ENCODE measurements around the gene JADE2.

JADE2 gene

GRCh38 chr5:134519989-134520388 is 5.5 kb upstream of the JADE2 start:
- no peaks in the 10 kb centered on the region for H3K27me3 ChIP-seq (ENCODE audit: insufficient read depth, low read depth)
- TF ChIP-seq CTCF (conservative IDR thresholded peaks at IDR 0.05; ENCODE audit: low read depth, low read length) = no peak
- no peak overlapping the region for H2AFZ ChIP-seq (ENCODE audit: low read depth)
- no peak overlapping the region for H3K9ac ChIP-seq
- no peak overlapping the region for H3K27ac ChIP-seq
- H3K79me2 ChIP-seq (ENCODE audit: insufficient read depth, low read depth) = no peaks in the 10 kb centered on the region
- no peak overlapping the region for H3K4me2 ChIP-seq
- H3K36me3 ChIP-seq (ENCODE audit: insufficient read depth) = no peaks in the 10 kb centered on the region
- no peak overlapping the region for H3K4me3 ChIP-seq (IDR thresholded peaks at IDR 0.05; ENCODE audit: insufficient read depth, low read depth, low read length)
- H3K4me1 ChIP-seq (ENCODE audit: low read depth, poor library complexity, severe bottlenecking) = peaks cover 14% of the 10 kb centered on the region
- no peaks in the 10 kb centered on the region for H4K20me1 ChIP-seq (ENCODE audit: insufficient read depth)

GRCh38 chr5:134521841-134522240 is 3.6 kb upstream of the JADE2 start:
- Histone ChIP-seq H3K4me1 (ENCODE audit: low read depth, poor library complexity, severe bottlenecking) (peaks cover 14% of the 10 kb centered on the region), H3K79me2 (ENCODE audit: insufficient read depth, low read depth) (no peaks in the 10 kb centered on the region), H3K36me3 (ENCODE audit: insufficient read depth) (no peaks in the 10 kb centered on the region), H3K9ac (no peak overlapping the region), H3K4me2 (no peak overlapping the region), H4K20me1 (ENCODE audit: insufficient read depth) (no peaks in the 10 kb centered on the region), H3K27me3 (ENCODE audit: insufficient read depth, low read depth) (no peaks in the 10 kb centered on the region), H3K27ac (no peak overlapping the region), H3K4me3 (IDR thresholded peaks at IDR 0.05; ENCODE audit: insufficient read depth, low read depth, low read length) (no peak overlapping the region), H2AFZ (ENCODE audit: low read depth) (no peak overlapping the region)
- no peak for TF ChIP-seq CTCF (conservative IDR thresholded peaks at IDR 0.05; ENCODE audit: low read depth, low read length)

- peaks cover 25% of the 10 kb centered on the region for H3K4me1 ChIP-seq (ENCODE audit: low read depth, poor library complexity, severe bottlenecking)
- H3K79me2 ChIP-seq (ENCODE audit: insufficient read depth, low read depth) = peaks cover 11% of the 10 kb centered on the region
- TF ChIP-seq CTCF (conservative IDR thresholded peaks at IDR 0.05; ENCODE audit: low read depth, low read length) = no peak
- H3K36me3 ChIP-seq (ENCODE audit: insufficient read depth) = no peaks in the 10 kb centered on the region
- H2AFZ ChIP-seq (ENCODE audit: low read depth) = peak overlapping the region; percentile 99
- H3K4me3 ChIP-seq (IDR thresholded peaks at IDR 0.05; ENCODE audit: insufficient read depth, low read depth, low read length) = no peak overlapping the region
- H3K4me2 ChIP-seq = peak overlapping the region; percentile 97
- H4K20me1 ChIP-seq (ENCODE audit: insufficient read depth) = no peaks in the 10 kb centered on the region
- H3K27me3 ChIP-seq (ENCODE audit: insufficient read depth, low read depth) = no peaks in the 10 kb centered on the region
- peak overlapping the region; percentile 99 for H3K9ac ChIP-seq
- H3K27ac ChIP-seq = peak overlapping the region; percentile 97
Measured at GRCh38 chr5:134523543-134524271, 1.8 kb upstream of the JADE2 start.

- no peak for TF ChIP-seq CTCF (conservative IDR thresholded peaks at IDR 0.05; ENCODE audit: low read depth, low read length)
Measured at GRCh38 chr5:134524272-134524825, 1.1 kb upstream of the JADE2 start.

More at GRCh38 chr5:134524272-134524825, 1.1 kb upstream of the JADE2 start:
- peak overlapping the region; percentile 97 for H3K4me2 ChIP-seq
- peak overlapping the region; percentile 97 for H3K27ac ChIP-seq
- H3K4me1 ChIP-seq (ENCODE audit: low read depth, poor library complexity, severe bottlenecking) = peaks cover 25% of the 10 kb centered on the region
- H3K9ac ChIP-seq = peak overlapping the region; percentile 99
- no peaks in the 10 kb centered on the region for H4K20me1 ChIP-seq (ENCODE audit: insufficient read depth)
- no peaks in the 10 kb centered on the region for H3K27me3 ChIP-seq (ENCODE audit: insufficient read depth, low read depth)
- H3K79me2 ChIP-seq (ENCODE audit: insufficient read depth, low read depth) = peaks cover 17% of the 10 kb centered on the region
- peak overlapping the region; percentile 99 for H2AFZ ChIP-seq (ENCODE audit: low read depth)
- H3K4me3 ChIP-seq (IDR thresholded peaks at IDR 0.05; ENCODE audit: insufficient read depth, low read depth, low read length) = no peak overlapping the region
- no peaks in the 10 kb centered on the region for H3K36me3 ChIP-seq (ENCODE audit: insufficient read depth)

Data from KMS-11 (cell line).